ENCODE results near the gene HECTD1.

GRCh38 chr14:31051511-31051910 is 156.1 kb downstream of the HECTD1 start:
- TF ChIP-seq POLR2A (IDR thresholded peaks at IDR 0.05; ENCODE audit: low read length) (no peak), CTCF (IDR thresholded peaks at IDR 0.05) (no peak), SMC3 (IDR thresholded peaks at IDR 0.05) (no peak), RARB (CRISPR knock-in tag; IDR thresholded peaks at IDR 0.05) (no peak), MAFK (IDR thresholded peaks at IDR 0.05; ENCODE audit: partially characterized antibody) (no peak), ESRRA (IDR thresholded peaks at IDR 0.05; ENCODE audit: borderline replicate concordance, low read length) (no peak), MAZ (IDR thresholded peaks at IDR 0.05; ENCODE audit: borderline replicate concordance, low read depth, low read length) (no peak), KDM5A (IDR thresholded peaks at IDR 0.05) (no peak), FOSL2 (IDR thresholded peaks at IDR 0.05) (no peak), FOSL2 (CRISPR knock-in tag; IDR thresholded peaks at IDR 0.05) (no peak), REST (IDR thresholded peaks at IDR 0.05) (no peak), USF2 (IDR thresholded peaks at IDR 0.05) (no peak), POLR2AphosphoS2 (conservative IDR thresholded peaks at IDR 0.05; ENCODE audit: low read length) (no peak)
